HEK293T (cell line): Measurements from ENCODE around the gene ESR2.

Experiments used
- ELF4 ChIP-seq: fragments of 450-650 bp; IDR thresholded peaks from 2 replicates; pipeline ENCODE4 v1.6.1; 2017; ENCODE audit warnings: antibody characterized with exemption
- FOXK2 ChIP-seq: fragments of 450-650 bp; IDR thresholded peaks from 2 replicates; pipeline ENCODE4 v1.6.1; 2016; ENCODE audit warnings: mild to moderate bottlenecking
- FOXM1 ChIP-seq: fragments of 450-650 bp; IDR thresholded peaks from 2 replicates; pipeline ENCODE4 v1.6.1; 2017; ENCODE audit warnings: mild to moderate bottlenecking, borderline replicate concordance
- LEF1 ChIP-seq: fragments of 450-650 bp; IDR thresholded peaks from 2 replicates; pipeline ENCODE4 v1.6.1; 2017; ENCODE audit warnings: mild to moderate bottlenecking, borderline replicate concordance

DNA sequence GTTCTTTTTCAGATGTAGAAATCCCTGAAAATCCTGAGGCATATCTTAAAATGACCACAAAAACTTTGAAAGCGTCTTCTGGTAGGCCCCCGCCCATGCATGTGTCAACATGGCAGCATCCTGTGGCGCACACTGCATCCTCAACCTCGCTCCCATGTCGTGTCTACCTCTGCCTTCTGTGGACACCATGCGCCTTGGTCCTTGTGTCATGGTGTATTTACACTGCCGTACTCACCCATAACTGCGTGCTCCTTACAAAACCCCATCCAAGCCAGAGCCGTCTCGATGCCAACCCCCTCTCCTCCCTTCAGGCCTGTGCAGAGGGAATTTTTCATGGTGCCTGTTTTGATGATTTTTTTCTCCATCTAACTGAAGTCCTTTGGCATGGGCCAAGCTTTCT is 78.9 kb downstream of the ESR2 start:
- TF ChIP-seq LEF1 (no peak), FOXK2 (no peak), ELF4 (no peak), FOXM1 (no peak)
